GM12873 (cell line): ENCODE results near the gene CNDP2.

Experiments
- TF ChIP-seq, protein P1 (sequence below): IDR thresholded peaks from 2 replicates; pipeline ENCODE4 v1.5.1; 2012; ENCODE audit warnings: low read depth, mild to moderate bottlenecking, moderate library complexity, low read length, control low read depth; ENCODE audit not compliant: insufficient read depth; ENCODE audit errors: missing control alignments

The CNDP2 gene

DNA sequence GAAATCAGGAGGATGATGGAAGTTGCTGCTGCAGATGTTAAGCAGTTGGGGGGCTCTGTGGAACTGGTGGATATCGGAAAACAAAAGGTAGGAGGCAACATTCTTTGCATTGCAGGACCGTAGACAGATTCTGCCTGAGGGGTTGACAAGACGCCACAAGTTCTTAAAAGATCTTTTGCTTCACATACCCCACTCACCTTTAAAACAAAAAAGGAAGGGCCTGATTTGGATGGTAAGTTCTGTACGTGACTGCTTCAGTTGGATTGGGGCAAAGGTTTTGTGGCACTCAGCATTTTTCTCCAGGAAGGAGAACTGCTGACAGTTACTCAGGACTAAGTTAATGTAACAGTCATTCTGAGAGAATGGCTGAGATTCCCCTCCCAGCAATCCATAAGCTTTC, 5.2 kb downstream of the CNDP2 start:
- TF ChIP-seq, protein P1, sequence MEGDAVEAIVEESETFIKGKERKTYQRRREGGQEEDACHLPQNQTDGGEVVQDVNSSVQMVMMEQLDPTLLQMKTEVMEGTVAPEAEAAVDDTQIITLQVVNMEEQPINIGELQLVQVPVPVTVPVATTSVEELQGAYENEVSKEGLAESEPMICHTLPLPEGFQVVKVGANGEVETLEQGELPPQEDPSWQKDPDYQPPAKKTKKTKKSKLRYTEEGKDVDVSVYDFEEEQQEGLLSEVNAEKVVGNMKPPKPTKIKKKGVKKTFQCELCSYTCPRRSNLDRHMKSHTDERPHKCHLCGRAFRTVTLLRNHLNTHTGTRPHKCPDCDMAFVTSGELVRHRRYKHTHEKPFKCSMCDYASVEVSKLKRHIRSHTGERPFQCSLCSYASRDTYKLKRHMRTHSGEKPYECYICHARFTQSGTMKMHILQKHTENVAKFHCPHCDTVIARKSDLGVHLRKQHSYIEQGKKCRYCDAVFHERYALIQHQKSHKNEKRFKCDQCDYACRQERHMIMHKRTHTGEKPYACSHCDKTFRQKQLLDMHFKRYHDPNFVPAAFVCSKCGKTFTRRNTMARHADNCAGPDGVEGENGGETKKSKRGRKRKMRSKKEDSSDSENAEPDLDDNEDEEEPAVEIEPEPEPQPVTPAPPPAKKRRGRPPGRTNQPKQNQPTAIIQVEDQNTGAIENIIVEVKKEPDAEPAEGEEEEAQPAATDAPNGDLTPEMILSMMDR: no peak

DNA sequence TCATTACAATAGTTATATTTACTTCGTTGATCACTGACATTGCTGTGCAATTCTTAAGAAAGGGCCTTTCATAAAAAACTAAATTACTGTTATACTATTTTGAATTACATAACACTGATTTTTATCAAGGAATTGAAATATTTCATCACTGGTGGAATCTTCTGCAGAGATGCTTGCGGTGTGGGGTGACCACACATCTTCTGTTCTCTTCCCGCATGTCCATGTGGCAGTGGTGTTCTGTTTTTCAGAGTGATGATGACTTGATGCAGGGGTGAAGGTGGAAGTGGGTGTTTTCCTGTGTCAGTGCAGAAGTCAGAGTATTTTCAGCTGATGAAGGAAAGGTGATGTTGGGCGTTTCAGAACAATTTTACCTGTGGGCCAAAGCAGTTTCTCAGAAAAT, 7.0 kb downstream of the CNDP2 start:
- TF ChIP-seq, protein P1: no peak

DNA sequence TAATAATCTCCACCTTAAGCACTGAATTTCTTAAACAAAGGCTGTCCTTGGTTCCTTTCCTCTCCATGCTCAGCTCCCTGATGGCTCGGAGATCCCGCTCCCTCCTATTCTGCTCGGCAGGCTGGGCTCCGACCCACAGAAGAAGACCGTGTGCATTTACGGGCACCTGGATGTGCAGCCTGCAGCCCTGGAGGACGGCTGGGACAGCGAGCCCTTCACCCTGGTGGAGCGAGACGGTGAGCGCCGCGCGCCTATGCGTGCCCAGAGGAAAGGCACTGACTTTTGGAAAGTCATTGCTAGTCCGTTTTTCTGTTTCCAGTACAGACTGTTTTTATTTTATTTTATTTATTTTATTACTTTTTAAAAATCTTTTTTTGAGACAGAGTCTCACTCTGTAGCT, 9.6 kb downstream of the CNDP2 start:
- TF ChIP-seq, protein P1: no peak

DNA sequence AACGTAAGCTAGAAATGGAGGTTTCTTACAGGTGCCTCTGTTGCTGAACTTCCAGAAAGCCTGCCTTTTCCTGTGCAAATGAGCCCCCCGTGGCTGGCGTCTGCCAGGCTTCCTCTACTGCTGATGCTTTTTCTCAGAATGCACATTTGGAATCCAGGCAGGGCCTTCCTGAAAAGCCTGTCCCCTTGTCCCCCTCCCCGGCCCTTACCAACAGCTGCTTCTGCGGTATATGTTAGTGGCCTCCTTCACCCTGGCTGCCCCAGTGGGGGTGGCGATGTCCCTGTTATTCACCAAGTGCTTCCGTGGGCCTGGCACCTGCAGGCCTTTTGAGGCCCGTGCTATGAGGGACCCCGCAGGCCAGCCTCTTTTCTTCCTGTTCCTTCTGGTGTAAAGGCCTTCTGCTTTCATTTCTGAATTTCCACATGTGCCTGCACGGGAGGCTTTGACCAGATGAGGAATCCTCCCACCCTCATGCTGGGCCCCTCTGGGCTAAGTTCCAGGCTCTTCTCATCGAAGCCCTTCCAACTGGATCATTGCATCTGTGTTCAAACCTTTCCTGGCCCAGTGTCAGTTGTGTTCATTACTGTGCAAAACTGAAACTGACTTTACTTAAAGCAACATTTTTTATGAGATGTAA, 10.4 kb downstream of the CNDP2 start:
- TF ChIP-seq, protein P1: no peak

DNA sequence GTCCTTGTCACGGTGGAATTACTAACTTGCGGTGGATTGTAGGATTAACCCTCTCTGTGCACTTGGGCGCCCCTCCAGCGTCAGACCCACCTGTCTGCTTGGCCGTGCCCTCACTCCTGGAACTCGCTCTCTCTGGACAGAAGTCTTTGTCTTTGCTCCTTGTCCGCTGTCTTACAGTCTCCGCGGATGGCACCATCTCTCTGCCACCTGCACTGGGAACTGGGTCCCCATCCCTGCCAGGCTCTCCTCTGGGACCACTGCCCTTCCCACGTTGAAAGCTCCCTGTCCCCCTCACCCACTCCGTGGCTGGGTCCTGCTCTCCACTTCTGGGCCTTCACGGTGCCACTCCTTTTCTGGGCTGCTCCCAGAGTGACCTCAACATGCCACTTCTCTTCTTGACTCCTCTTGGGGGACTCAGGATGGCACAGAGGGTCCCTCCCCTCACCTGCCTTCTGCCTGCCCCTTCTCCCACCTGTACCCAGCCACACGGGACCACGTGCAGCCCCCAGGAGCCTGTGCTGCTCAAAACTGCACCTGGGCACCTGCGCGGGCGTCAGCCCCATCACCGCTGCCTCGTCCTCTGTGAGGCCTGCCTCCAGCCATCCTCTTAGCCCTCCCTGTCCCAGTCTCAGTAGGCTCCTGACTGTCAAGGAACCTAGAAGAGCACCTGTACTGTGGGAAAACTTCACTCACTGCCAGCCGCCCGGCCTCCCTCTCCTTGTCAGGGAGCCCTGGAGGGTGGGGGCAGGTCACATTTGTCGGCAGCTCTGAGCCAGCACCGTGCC, 11.1 kb downstream of the CNDP2 start:
- TF ChIP-seq, protein P1: no peak

DNA sequence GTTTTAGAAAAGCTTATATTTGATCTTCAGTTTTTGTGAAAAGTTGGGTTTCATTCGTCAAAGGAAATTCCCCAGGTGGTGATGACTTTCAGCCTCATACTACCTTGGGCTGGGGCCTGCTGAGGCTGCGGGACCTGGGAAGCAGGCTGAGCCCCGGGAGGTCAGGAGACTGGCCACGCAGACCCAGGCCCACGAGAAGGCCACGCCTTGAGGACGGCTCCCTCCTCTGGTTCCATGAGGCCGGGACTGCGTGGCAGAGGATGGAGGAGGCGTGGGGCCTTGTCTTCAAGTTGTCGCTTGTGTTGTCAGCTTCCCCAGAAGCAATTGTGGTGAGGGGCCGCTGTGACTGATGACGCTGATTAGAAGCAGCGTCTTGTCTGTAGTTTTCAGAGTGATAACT, 11.8 kb downstream of the CNDP2 start:
- TF ChIP-seq, protein P1: no peak

DNA sequence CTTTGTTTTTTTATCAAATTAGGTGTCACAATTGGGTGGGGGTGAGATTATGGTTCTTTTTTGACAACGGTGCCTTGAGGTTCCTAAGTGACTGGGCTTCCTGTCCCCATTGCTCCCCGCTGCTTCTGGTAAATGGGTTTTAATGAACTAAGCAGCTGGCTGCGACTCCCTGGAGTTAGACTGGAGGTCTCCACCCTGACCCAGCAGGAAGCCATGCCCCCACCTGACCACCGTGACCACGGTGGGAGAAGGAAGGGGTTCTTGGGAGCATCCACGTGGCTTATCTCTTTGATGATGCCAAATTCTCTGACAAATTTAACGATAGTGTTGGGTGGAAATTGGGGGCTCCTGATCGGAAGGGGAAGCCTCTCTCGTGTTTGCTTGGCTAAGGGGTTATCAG, 12.2 kb downstream of the CNDP2 start:
- TF ChIP-seq, protein P1: no peak
